OCI-LY7 (cell line): ENCODE data around the gene BTRC.

ENCODE experiments used
- CTCF ChIP-seq: fragments of 200-600 bp; sonication (generic); conservative IDR thresholded peaks from 2 replicates; pipeline ENCODE4 v1.5.1; 2014; ENCODE audit warnings: mild to moderate bottlenecking, antibody characterized with exemption, low read length, moderate library complexity, mixed read lengths
- EZH2phosphoT487 ChIP-seq: fragments of 200-600 bp; sonication (generic); IDR thresholded peaks from 2 replicates; pipeline ENCODE4 v1.6.1; 2018; ENCODE audit warnings: low read depth, borderline replicate concordance, mild to moderate bottlenecking, mixed run types, antibody characterized with exemption, low read length, moderate library complexity, mixed read lengths

- TF ChIP-seq EZH2phosphoT487 (no peak), CTCF (no peak)
These were observed 25.8 kb downstream of the BTRC start for GRCh38 chr10:101379663-101380352.
